Muscle of back (tissue), 11 donors: ENCODE measurements around the gene EFNA3. TPM values are rescaled to one million over a fixed set of nuclear protein-coding genes. Genes with fewer than 3 reads are reported as not detected.
"Not testable (repeated sequence)": the region's sequence is repeated elsewhere in the genome, so short reads cannot be mapped to it uniquely, and the experiment has no call there.

Experiments
- DNase-seq, 3 donors: peaks; one replicate each; pipeline versions ENCODE4 v3.0.0 to v3.0.0-alpha.2; 2013
- polyA plus RNA-seq, 10 donors: library from polyadenylated mRNA; unstranded; fragments of 120-200 nt; gene quantifications; one replicate each; pipeline ENCODE4 v1.2.1, GENCODE V29; 2013; ENCODE audit not compliant: insufficient read length in 10 of 10

Gene EFNA3
- polyA plus RNA-seq, 10 donors, result 2.1 to 5.3 (median 2.3) TPM

GRCh38 chr1:155108296-155108695 lies 29.7 kb downstream of the EFNA3 start:
- DNase-seq, result no peak

- DNase-seq, result no peak
Observed at GRCh38 chr1:155110381-155110780, 31.7 kb downstream of the EFNA3 start.

GRCh38 chr1:155110826-155111225 lies 32.2 kb downstream of the EFNA3 start:
- no peak for DNase-seq

- DNase-seq, result no peak
Observed at GRCh38 chr1:155113450-155113980, 34.9 kb downstream of the EFNA3 start.

- DNase-seq, result no peak
Observed at GRCh38 chr1:155116113-155116764, 37.6 kb downstream of the EFNA3 start.

GRCh38 chr1:155117610-155118009 lies 39.0 kb downstream of the EFNA3 start:
- DNase-seq, result no peak

- DNase-seq, result not testable (repeated sequence)
Observed at GRCh38 chr1:155118090-155118489, 39.5 kb downstream of the EFNA3 start.

- no peak for DNase-seq
Observed at GRCh38 chr1:155120253-155120652, 41.6 kb downstream of the EFNA3 start.

- DNase-seq, result no peak
Observed at GRCh38 chr1:155121249-155121648, 42.6 kb downstream of the EFNA3 start.

GRCh38 chr1:155122308-155122707 lies 43.7 kb downstream of the EFNA3 start:
- no peak for DNase-seq

GRCh38 chr1:155123801-155124200 lies 45.2 kb downstream of the EFNA3 start:
- DNase-seq, result no peak

GRCh38 chr1:155124503-155125463 lies 46.1 kb downstream of the EFNA3 start:
- no peak for DNase-seq

GRCh38 chr1:155125511-155125945 lies 46.9 kb downstream of the EFNA3 start:
- DNase-seq, result peak in 1 of 3 donors; percentile 13

GRCh38 chr1:155125946-155126555 lies 47.4 kb downstream of the EFNA3 start:
- DNase-seq, result peak in 2 of 3 donors; percentile 51 to 78

- DNase-seq, result peak in 1 of 3 donors; percentile 67
Observed at GRCh38 chr1:155126556-155127104, 48.0 kb downstream of the EFNA3 start.

GRCh38 chr1:155127105-155127966 lies 48.7 kb downstream of the EFNA3 start, which contains the start of gene EFNA1:
TSS of gene EFNA1 (plus strand) at chr1:155127876. CDS start at chr1:155127978, 102 bp downstream.
- DNase-seq, result peak in 1 of 3 donors; percentile 70

- DNase-seq, result no peak
Observed at GRCh38 chr1:155127967-155128754, 49.5 kb downstream of the EFNA3 start.

- peak in 1 of 3 donors; percentile 51 for DNase-seq
Observed at GRCh38 chr1:155128755-155129473, 50.3 kb downstream of the EFNA3 start.
